Measurements from ENCODE around the gene ACKR4.

GRCh38 chr3:132573797-132574211, 23.3 kb upstream of the ACKR4 start:
- TF ChIP-seq CTCF (IDR thresholded peaks at IDR 0.05; ENCODE audit: borderline replicate concordance, extremely low read depth, low read length, poor library complexity, severe bottlenecking) (no peak), EZH2 (IDR thresholded peaks at IDR 0.05; ENCODE audit: borderline replicate concordance, low read depth, low read length, severe bottlenecking) (no peak)

Data from DND-41 (cell line).